OCI-M1 (cell line): Measurements from ENCODE around the gene LCLAT1.

ENCODE experiments used
- DNase-seq: peaks from one replicate; lab custom pipeline; 2025; lab: John Stamatoyannopoulos, UW

The LCLAT1 gene

DNA sequence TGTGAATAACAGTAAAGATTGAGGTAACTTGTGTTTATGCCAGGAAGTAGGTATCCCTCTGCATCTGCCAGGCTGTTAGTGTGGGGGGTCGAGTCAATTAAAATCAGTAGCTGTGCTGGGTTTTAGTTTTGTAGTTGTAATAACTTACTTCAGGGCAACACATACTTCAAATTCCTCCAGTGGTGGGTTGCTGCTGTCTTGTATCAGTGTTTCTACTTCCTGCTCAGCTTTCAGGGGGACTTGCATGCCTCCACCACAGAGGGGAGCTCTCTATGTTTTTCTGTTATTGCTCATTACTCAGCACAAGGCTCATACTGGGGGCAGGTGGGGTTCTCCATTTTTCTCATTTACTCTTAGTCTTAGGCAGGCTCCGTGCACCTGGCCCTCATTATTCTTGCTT lies 223.4 kb downstream of the LCLAT1 start:
- DNase-seq: no peak

DNA sequence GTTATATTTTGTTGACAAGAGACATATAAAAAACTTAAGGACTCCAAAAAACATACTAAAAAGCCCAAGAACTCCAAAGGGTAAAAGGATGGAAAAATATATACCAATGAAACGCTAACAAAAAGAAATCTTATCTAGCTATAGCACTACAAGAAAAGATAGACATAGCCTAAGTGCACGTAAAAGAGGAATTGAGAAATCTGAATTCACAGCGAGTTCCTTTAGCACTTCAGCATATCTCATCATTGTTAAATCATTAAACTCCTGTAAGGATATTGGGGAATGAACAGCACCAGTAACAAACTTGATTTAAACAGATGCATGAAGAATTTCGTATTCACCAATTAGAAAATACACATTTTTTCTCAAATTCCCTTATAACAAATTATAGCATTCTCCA lies 226.1 kb downstream of the LCLAT1 start:
- no peak for DNase-seq

DNA sequence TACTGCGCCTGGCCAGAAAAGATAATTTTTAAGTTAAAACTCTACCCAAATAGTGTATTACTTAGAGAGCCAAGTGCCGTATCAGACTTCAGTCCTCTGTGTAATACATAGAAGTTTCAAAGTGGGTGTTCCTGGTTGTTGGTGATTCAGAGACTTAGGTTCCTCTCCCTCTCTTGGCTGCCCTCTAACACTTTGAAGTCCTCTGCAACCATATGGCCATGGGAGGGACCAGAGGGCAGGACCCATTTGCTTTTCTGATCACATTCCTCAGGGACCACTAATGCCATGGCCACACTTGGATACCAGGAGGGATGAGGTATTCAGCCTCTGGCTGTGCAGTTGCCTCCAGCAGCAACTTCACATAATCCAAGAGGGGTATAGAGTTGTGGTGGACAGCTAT lies 228.7 kb downstream of the LCLAT1 start:
- DNase-seq: no peak

DNA sequence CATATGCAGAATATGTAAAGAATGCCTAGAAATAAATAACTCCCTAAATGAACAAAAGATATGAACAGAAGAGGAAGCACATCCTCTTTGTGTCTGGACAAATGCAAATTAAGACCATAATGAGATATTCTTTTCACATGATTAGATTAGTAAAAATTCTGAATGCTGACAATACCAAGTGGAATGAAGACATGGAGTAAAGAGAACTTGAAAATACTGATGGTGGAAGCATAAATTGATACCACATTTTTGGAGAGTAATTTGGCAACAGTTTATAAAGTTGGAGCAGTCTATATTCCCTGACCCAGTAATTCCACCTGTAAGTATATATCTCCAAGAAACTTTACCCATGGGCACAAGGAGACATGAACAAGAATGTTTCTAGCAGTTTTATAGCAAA lies 230.2 kb downstream of the LCLAT1 start:
- no peak for DNase-seq

DNA sequence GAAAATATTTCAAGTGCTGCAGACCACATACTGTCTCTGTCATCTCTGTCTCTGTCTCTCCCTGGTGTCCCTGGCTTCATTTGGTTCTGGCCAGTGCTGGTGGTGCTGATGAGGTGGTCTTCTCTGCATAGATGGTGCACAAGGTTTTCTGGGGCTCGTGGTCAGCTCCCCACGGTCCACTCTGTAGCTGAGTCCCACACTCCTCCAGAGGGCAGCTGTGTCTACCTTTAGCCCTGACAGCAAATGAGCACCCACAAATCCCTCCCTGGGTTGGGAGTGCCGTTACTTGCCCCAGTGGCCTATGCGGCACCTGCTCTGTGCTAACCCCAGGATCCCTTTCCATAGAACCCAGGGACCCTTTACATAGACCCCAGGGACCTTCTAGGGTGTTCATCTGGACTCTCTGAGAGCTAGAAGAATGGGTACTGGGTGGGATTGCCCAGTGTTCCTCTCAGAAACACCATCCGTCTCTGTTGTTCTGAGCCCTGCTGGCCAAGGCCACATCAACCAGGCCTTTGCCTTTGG lies 230.9 kb downstream of the LCLAT1 start:
- no peak for DNase-seq

DNA sequence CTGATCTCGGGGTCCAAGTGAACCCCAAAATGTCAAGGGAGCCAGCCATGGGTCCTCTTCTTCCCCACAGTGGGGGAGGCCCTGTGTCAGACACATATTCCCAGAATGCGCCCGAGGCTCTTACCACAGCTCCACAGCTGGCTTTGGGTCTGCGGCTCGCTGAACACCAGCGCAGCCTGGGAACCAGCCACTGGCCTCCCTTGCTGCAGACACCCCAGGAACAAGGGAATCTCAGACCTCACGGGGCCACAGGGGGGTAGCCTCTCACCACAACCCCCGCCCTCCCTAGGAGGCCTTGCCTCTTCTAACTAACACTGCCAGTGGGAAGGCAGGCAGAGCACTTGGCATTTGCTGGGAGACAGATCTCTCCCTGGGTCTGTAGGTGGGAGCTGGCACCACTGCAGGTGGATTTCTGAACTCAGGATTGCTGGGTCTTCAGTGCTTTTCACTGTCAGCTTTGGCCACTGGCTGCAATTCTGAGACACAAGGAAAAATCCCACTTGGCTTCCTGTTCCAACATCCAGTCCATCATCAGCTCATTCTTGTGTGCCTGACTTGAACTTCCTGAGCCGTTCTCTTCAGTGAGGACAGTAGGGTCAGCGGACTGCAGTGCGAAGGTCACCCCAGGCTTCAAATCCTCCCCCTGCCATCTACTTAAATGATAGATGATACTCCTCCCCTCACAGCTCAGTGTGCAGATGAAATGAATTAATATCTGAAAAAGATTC lies 231.5 kb downstream of the LCLAT1 start:
- DNase-seq: no peak

DNA sequence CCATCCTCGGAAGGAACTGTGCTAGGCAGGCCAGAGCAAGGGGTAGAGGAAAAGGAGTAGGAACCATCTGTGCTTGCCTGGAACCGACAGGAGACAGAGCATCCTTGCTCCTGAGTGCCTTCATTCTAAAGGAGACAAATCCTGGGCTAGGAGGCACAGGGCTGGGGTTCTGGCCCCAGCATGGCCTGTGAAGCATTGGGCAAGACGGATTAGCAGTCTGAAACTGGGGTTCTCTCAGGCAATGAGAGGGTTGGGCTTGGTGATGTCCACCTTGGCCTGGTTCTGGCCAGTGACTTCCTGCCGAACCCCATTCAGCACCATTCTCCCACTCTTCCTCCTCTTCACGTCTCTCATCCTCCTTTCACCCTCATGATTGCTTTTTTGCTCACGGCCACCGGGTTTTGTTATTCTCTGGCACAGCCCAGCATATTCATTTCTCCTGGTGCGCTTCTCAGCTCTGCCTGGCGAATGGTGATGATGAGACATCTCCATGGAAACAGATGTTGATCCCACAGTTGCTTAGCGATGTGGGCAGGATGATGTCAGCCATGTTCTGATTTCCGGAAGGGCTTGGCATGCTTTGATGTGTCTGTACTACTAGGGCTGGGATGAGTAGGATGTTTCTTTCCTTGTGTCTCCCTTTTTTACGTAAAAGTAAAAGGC lies 232.5 kb downstream of the LCLAT1 start:
- DNase-seq: no peak

DNA sequence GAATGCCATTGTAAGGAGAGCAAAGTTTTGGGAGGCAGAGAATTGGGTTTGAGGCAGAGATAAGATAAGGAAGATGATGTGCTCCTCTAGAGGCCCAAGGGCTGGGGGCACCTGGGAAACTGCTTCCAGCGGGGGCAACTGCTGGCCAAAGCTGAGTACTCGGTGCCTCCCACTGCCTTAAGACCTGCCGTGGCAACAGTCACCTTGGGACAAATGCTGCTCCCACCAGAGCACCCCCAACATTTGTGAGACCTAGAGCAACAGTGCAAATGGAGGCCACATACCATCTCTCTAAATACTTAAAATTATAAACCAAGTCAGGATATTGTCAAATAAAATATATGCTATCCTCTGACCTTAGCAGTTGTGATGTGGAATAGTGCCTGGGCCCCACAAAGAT lies 233.1 kb downstream of the LCLAT1 start:
- DNase-seq: no peak

DNA sequence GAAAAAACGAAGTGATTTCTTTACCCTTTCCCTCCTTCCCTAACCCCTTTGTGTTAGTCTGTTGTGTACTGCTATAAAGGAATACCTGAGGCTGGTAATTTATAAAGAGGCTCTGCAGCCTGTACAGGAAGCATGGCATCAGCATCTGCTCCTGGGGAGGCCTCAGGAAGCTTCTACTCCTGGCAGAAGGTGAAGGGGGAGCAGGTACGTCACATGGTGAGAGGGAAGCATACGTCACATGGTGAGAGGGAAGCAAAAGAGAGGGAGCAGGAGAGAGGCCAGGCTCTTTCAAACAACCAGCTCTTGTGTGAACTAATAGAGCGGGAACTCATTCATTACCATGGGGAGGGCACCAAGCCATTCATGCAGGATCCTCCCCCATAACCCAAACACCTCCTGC lies 234.0 kb downstream of the LCLAT1 start:
- DNase-seq: no peak

DNA sequence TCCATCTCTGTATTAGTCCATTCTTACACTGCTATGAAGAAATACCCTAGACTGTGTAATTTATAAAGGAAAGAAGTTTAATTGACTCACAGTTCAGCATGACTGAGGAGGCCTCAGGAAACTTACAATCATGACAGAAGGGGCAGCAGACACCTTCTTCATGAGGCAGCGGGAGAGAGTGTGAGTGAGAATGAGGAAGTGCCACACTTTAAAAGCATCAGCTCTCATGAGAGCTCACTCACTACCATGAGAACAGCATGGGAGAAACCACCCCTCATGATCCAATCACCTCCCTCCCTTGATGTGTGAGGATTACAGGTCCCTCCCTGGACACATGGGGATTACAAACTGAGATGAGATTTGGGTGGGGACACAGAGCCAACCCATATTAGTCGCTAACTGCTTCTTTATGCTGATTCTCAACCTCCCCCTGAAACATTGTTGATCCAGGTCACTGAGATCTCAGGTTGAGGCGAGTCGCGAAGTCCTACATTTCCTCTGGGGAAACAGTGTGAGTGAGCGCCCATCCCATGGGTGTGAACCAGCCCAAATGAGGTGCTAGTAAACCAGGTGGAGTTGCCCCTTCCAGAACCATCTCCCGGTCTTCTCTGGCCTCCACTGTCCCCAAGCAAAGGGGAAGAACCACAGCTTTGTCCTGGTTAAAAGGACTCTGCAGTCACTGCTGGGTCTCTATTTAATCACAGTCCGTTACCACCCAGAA lies 236.3 kb downstream of the LCLAT1 start:
- DNase-seq: peak; percentile 59

DNA sequence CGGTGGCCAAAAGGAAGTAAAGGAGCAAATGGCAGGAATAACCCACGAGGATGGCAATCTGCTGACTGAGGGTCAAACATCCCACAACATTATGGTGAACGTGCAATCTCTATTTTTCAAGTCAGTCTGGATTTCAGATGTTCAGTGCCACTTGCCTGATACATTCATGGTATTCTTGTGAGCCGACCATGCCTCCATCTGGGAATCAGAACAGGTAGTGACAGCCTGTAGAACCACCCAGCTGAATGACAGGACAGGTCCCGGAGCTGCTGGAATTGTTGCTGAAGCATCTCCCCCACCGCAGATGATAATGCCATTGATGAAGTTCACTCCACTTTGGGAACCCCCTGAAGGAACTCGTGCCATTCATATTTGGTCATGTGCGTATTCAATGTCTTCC lies 237.0 kb downstream of the LCLAT1 start:
- DNase-seq: no peak

DNA sequence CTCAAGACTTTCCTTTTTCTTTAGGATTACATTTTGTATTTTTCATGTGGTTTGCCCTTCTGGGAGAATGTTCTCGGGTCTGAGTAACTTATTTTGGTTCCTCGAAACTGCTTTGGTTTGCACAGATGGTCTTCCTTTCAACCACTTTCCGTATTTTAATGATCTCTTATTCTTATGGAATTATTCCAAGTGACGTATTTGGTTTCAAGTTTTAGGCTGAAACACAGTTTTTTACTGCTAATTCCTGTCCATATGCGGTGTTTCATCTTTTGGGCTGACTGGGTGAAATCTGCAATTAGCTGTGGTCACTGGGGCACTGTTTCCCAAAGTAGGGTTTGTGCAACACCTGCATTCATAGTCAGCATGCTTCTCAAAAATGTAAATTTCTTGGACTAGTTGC lies 237.5 kb downstream of the LCLAT1 start:
- DNase-seq: no peak

DNA sequence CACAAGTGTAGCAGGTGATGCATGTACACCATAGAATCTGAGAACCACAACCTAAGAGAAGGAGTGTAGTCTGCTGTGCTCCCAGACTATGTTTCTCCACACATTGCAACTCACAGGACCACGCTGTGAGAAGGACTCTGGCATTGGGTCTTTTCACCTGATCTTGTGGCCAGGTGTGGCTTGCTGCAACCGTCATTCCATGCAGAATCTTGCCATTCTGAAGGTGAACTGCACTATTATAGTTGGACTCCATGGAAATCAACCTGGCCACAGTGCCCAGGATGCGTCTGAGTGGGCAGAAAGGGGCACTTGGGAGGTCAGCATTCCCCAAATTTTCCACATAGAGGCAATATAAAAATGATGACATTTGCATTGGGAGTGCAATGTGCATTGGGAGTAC lies 237.9 kb downstream of the LCLAT1 start:
- DNase-seq: no peak

DNA sequence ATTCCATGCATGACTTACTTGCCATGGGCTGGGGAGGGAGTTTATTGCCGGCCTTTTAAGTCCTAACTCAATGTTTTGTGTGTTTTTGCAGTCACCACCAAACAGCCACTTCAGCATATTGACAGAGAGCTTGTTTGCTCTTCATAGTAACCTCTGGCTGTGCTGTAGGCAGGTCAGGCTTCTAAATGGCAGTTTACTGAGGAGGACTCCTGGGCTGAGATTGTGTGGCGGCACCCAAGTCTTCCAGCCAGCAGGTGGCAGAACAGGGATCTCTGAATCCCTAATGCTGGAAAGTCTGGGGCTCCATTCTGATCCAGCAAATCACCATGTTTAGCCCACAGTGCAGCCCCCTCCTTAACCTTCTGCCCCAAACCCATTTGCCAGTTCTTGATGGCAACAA lies 239.0 kb downstream of the LCLAT1 start:
- peak; percentile 54 for DNase-seq

DNA sequence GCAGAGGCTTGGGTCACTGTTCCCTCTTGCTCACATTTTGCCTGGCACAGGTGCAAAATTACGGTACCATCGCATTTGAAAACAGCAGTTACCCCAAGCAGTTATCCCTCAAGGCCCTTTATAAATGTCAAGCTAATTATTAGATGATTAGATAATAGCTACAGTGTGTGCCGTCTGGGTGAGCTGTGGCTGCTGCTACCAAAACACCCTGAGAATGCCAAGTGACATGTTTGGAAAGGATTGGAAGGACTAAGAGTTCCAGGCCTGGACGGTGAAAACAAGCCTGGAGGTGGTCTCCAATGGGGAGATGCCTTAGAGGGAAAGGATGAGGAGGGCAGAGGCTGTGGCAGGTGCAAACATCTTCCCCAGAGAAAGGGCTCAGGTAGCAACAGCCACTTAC lies 239.6 kb downstream of the LCLAT1 start:
- no peak for DNase-seq

DNA sequence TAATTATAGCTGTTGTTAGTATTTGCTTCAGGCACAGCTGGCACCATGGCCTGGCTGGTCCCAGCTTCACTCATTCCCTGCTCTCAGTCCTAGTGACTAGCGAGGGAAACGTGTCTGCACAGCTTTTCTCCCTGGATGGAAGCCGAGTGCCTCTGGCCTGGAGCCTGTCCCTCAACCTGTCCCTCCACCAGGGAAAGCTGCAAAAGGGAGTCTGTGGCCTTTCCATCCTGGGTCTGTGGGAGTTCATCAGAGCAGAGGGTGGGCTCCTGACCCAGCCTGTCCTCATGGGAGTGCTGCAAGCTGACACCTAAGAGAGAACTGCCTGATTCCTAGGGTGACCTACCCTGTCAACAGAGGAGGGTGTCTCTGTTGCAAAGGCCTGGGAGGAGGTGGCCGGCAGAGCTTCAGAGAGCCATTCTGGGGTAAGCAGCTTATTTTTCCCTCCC lies 241.9 kb downstream of the LCLAT1 start:
- no peak for DNase-seq

DNA sequence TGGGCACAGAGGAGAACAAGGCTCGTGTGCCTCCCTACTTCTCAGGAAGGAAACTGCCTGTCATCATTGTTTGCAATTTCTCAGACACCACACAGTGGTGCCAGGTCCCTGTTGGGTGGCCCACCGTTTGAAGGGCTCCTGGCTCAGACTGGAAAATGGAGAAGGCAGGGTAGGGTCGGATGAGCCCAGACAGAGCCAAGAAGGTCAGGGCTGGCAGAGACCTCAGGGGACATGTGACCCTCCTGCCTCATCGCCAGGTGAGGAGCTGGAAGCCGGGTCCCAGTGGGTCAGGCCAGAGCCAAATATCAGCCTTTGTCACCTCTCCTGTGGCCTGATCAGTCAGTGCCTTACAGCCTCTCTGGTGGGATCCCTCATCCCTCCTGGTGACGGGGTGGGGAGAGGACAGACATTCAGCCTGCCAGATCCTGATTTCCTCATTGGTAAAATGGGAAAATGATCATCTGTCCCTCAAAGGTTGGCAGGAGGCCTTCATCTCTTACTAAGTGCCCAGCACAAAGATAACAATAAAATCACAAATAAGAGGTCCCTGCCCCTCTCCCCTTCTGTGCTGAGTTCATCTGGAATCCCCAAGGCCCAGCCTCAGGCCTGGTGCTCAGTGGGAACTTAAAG lies 242.6 kb downstream of the LCLAT1 start:
- DNase-seq: no peak

DNA sequence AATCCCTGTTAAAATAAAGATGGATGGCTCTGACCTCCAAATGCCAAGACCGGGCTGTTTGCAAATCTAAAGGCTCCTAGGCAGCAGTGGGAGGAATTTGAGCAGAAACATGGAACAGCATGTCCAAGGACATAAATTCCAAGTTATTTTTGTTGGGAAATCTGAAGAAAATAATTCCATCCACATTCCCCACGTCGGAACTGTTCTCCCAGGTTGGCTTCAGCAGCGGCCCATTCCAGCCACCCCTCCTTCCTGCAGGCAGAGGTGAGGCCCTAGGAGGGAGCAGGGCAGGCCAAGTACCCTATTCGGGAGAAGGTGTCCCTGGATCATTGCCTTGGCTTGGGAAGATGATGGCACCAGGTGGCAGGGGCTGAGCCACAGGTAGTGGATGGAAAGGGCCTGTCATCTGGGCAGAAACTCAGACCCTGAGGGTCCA lies 243.1 kb downstream of the LCLAT1 start:
- DNase-seq: no peak

DNA sequence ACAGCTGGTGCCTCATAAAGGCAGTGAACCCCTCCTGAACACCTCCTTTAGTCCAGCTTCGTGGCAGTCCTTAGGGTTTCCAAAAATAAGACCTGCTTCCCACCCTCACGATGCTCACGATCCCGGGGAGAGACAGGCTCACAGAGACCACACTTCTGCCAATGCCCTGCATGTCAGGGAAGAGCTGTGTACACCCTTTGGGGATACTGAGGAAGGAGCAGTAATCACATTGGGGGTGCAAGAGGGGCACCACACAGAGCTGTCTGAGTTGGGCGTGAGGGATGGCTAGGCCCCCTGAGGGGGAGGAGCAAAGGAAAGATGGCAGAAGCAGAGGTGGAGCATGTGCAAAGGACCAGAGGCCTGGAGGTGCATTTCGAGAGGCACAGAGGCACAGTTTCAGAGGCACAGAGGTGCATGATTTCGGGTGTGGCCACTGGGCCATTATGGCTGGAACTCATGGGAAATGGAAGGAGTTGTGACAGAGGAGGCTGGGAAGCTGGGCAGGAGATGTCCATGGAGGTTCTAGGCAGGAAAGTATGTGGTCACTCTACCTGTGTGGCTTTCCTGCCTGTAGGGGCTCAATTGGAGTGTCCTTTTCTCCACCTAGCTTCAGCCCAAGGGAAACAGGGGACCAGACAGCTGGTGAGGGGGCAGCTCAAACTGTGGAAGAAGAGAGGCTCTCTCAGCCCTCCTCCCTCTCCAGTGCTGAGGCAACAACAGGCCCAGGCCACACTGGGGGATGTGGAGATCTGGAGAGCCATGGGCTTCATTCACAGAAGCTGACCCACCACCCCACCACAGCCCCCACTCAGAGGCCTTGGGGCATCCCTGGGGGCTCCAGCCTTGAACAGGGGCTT lies 244.3 kb downstream of the LCLAT1 start:
- no peak for DNase-seq

DNA sequence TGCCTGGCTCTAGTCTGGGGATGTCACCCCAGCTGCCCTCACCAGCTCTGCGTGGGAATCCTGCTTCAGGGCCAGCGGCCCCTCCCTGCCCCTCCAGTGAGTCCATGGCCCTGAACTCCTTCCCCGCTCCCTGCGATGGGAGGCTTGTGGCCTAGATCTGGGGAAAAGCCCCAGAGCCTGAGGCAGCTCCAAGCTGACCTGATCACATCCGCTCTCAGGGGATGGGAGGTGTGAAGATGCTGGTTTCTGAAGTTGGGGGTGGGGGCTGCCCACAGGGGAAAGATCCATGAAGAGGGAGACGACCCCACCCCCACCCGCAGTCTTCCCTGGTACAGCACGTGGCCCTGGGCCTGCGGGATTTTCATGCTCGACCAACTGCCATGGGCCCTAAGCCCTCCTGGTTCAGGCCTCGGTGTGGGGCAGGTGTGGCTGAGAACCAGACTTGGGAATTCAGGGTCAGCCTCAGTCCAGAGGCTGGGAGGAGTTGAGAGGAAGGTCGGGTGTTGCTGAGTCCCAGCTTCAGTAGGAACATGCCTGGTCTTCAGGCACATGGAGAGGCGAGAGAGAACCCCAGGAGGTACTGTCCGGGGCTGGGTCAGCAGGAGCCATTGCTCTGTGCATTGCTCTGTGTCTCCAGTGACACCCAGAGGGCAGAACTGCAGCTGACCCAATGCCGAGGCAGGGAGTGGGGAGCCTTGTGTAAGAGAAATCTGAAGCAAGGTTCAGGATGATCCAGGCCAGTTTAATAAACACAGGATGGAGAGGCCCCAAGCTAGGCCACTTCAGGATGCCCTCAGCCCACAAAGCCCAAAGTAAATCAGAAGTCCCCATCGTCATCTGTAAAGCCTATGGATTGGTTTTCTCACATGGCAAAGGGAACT lies 245.1 kb downstream of the LCLAT1 start:
- peak; percentile 41 for DNase-seq
